Fibroblast of lung (primary cell): ENCODE measurements around the gene KCND2. TPM values are rescaled to one million over a fixed set of nuclear protein-coding genes. Genes with fewer than 3 reads are reported as not detected.
A peak's percentile ranks its signal among the peaks of the same experiment; 100 is the strongest.

ENCODE experiments used
- DNase-seq, 2 donors: peaks; one replicate each; pipeline versions ENCODE4 v3.0.0 to v3.0.0-alpha.2; 2010; ENCODE audit warnings: low read depth in 2 of 2
- H2AFZ ChIP-seq: 2 replicates; pipeline ENCODE4 v1.5.1; 2012; ENCODE audit warnings: low read length, control low read depth, inconsistent platforms
- H3K27ac ChIP-seq: 2 replicates; pipeline ENCODE4 v1.5.1; 2011; ENCODE audit warnings: low read length, control low read depth; ENCODE audit not compliant: insufficient read depth
- H3K27me3 ChIP-seq: 2 replicates; pipeline ENCODE4 v1.5.1; 2011; ENCODE audit warnings: mild to moderate bottlenecking, low read length; ENCODE audit not compliant: control insufficient read depth, insufficient read depth
- H3K36me3 ChIP-seq: 2 replicates; pipeline ENCODE4 v1.5.1; 2011; ENCODE audit warnings: low read length; ENCODE audit not compliant: control insufficient read depth, insufficient read depth
- H3K4me1 ChIP-seq: 2 replicates; pipeline ENCODE4 v1.5.1; 2011; ENCODE audit warnings: low read length; ENCODE audit not compliant: control insufficient read depth, insufficient read depth; ENCODE audit errors: extremely low read depth
- H3K4me2 ChIP-seq: 2 replicates; pipeline ENCODE4 v1.5.1; 2011; ENCODE audit warnings: low read length, control low read depth; ENCODE audit not compliant: insufficient read depth; ENCODE audit errors: extremely low read depth
- H3K4me3 ChIP-seq, 4 experiments: fragments of 200-600 bp in 1 of 4; sonication (generic) in 1 of 4; replicated peaks in 1 of 4; 2 replicates each; pipeline ENCODE4 v1.5.1; 2011 to 2016; ENCODE audit warnings: low read length in 4 of 4, low read depth in 3 of 4, mild to moderate bottlenecking in 3 of 4, control low read depth in 2 of 4, inconsistent platforms in 1 of 4, mixed read lengths in 1 of 4; ENCODE audit not compliant: insufficient read depth in 1 of 4; ENCODE audit errors: control extremely low read depth in 1 of 4
- H3K79me2 ChIP-seq: 2 replicates; pipeline ENCODE4 v1.5.1; 2012; ENCODE audit warnings: mild to moderate bottlenecking, low read length, inconsistent platforms; ENCODE audit not compliant: control insufficient read depth, insufficient read depth
- H3K9ac ChIP-seq: 2 replicates; pipeline ENCODE4 v1.5.1; 2011; ENCODE audit warnings: mild to moderate bottlenecking, low read length, control low read depth; ENCODE audit not compliant: insufficient read depth
- H3K9me3 ChIP-seq: 2 replicates; pipeline ENCODE4 v1.5.1; 2012; ENCODE audit warnings: low read depth, low read length; ENCODE audit not compliant: control insufficient read depth, insufficient read depth
- H4K20me1 ChIP-seq: 2 replicates; pipeline ENCODE4 v1.5.1; 2011; ENCODE audit warnings: low read length; ENCODE audit not compliant: control insufficient read depth, insufficient read depth; ENCODE audit errors: extremely low read depth
- EZH2 ChIP-seq: IDR thresholded peaks from 2 replicates; pipeline ENCODE4 v1.5.1; 2012; ENCODE audit warnings: low read length, control low read depth, mild to moderate bottlenecking; ENCODE audit errors: missing control alignments
- polyA plus RNA-seq, 2 donors: library from polyadenylated mRNA; depleted of rRNA in 1 of 2; stranded (reverse) in 1 of 2; unstranded in 1 of 2; fragments of >200 nt; gene quantifications; 2 replicates each; pipeline ENCODE4 v1.2.1, GENCODE V29; 2011 to 2012; ENCODE audit warnings: missing spikeins in 1 of 2
- total RNA-seq: library from RNA; depleted of rRNA; stranded (reverse); fragments of >200 nt; gene quantifications from 2 replicates; pipeline ENCODE4 v1.2.1, GENCODE V29; 2014
- TF ChIP-seq, protein P1 (sequence below), 2 donors: IDR thresholded peaks in 1 of 2; conservative IDR thresholded peaks in 1 of 2; 1 replicate in 1 of 2; 2 replicates in 1 of 2; pipeline ENCODE4 v1.5.1; 2011 to 2012; ENCODE audit warnings: low read length in 2 of 2, control low read depth in 1 of 2, inconsistent platforms in 1 of 2, low read depth in 1 of 2, mild to moderate bottlenecking in 1 of 2

Gene KCND2
- total and polyA plus RNA-seq, 2 donors (not counting 1 experiment from before 2014, with no cell fraction given) = 2.1 to 6.1 TPM

- H4K20me1 ChIP-seq = no peaks in the 10 kb centered on the region
- no peak overlapping the region for H2AFZ ChIP-seq
- H3K27me3 ChIP-seq = no peaks in the 10 kb centered on the region
- H3K4me1 ChIP-seq = peaks cover 11% of the 10 kb centered on the region
- H3K9ac ChIP-seq = no peak overlapping the region
- H3K4me3 ChIP-seq = no peak overlapping the region
- TF ChIP-seq EZH2 = no peak
- TF ChIP-seq, protein P1, sequence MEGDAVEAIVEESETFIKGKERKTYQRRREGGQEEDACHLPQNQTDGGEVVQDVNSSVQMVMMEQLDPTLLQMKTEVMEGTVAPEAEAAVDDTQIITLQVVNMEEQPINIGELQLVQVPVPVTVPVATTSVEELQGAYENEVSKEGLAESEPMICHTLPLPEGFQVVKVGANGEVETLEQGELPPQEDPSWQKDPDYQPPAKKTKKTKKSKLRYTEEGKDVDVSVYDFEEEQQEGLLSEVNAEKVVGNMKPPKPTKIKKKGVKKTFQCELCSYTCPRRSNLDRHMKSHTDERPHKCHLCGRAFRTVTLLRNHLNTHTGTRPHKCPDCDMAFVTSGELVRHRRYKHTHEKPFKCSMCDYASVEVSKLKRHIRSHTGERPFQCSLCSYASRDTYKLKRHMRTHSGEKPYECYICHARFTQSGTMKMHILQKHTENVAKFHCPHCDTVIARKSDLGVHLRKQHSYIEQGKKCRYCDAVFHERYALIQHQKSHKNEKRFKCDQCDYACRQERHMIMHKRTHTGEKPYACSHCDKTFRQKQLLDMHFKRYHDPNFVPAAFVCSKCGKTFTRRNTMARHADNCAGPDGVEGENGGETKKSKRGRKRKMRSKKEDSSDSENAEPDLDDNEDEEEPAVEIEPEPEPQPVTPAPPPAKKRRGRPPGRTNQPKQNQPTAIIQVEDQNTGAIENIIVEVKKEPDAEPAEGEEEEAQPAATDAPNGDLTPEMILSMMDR (conservative IDR thresholded peaks at IDR 0.05 in 1 of 2, IDR thresholded peaks at IDR 0.05 in 1 of 2; ENCODE audit: low read depth in 1 of 2, low read length in 2 of 2) = no peak
- H3K36me3 ChIP-seq = no peaks in the 10 kb centered on the region
- H3K79me2 ChIP-seq = no peaks in the 10 kb centered on the region
- no peaks in the 10 kb centered on the region for H3K9me3 ChIP-seq
- no peak for DNase-seq
- no peak overlapping the region for H3K27ac ChIP-seq
- no peak overlapping the region for H3K4me2 ChIP-seq
These were observed 458.3 kb downstream of the KCND2 start for GRCh38 chr7:120731271-120731670.

DNA sequence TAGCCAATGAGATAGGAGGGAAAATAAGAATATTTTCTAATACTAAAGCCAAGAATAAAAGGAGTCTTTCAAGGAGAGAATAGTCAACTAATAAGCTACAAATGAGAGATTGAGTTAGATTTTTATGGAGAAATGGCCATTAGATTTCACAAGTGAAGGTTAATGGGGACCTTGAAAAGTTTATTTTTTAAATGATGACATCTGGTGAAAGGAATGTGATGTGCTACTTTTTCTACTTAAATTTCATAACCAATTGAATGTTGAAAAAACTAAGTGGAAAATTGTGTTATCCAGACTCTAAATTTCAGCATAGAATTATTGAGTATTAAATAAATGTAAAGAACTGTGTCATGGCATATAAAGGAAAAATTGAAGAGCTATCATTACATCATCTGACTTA lies 459.3 kb downstream of the KCND2 start:
- no peak overlapping the region for H3K9ac ChIP-seq

GRCh38 chr7:120733143-120733542 lies 460.2 kb downstream of the KCND2 start:
- Histone ChIP-seq H3K4me3 (no peak overlapping the region), H4K20me1 (no peaks in the 10 kb centered on the region), H3K27me3 (no peaks in the 10 kb centered on the region), H3K9ac (no peak overlapping the region), H3K4me2 (peak overlapping the region; percentile 8), H3K4me1 (peaks cover 11% of the 10 kb centered on the region), H3K27ac (no peak overlapping the region), H3K36me3 (no peaks in the 10 kb centered on the region), H3K79me2 (no peaks in the 10 kb centered on the region), H3K9me3 (no peaks in the 10 kb centered on the region), H2AFZ (no peak overlapping the region)
- no peak for TF ChIP-seq EZH2
- TF ChIP-seq, protein P1 (conservative IDR thresholded peaks at IDR 0.05 in 1 of 2, IDR thresholded peaks at IDR 0.05 in 1 of 2; ENCODE audit: low read depth in 1 of 2, low read length in 2 of 2) = no peak
- DNase-seq = peak; percentile 87 to 92

More for the DNA sequence above, 459.3 kb downstream of the KCND2 start:
- H3K36me3 ChIP-seq = no peaks in the 10 kb centered on the region
- DNase-seq = peak in 1 of 2 donors; percentile 67
- no peaks in the 10 kb centered on the region for H4K20me1 ChIP-seq
- H3K27me3 ChIP-seq = no peaks in the 10 kb centered on the region
- TF ChIP-seq EZH2 = no peak
- H3K79me2 ChIP-seq = no peaks in the 10 kb centered on the region
- H3K27ac ChIP-seq = no peak overlapping the region
- no peaks in the 10 kb centered on the region for H3K9me3 ChIP-seq
- H3K4me2 ChIP-seq = no peak overlapping the region
- peaks cover 11% of the 10 kb centered on the region for H3K4me1 ChIP-seq
- no peak overlapping the region for H3K4me3 ChIP-seq
- H2AFZ ChIP-seq = no peak overlapping the region
